Memory B cell (primary cell): ENCODE measurements around the gene BBLN.

Source experiments
- ATAC-seq: fragments of 150-1000 bp; cut with Tn5 transposase; 2 replicates; pipeline ENCODE4 v1.10.0; 2021; ENCODE audit warnings: low read depth, mild to moderate bottlenecking, moderate library complexity
- DNase-seq, 2 donors: peaks; one replicate each; pipeline ENCODE4 v3.0.0; 2022; ENCODE audit warnings: low spot score in 2 of 2
- H3K27ac Mint-ChIP-seq: one replicate; pipeline ENCODE4 v1.8.0; 2022; ENCODE audit warnings: mild to moderate bottlenecking, moderate library complexity, mixed read lengths
- H3K27me3 Mint-ChIP-seq: one replicate; pipeline ENCODE4 v1.8.0; 2022; ENCODE audit warnings: mixed read lengths
- H3K36me3 Mint-ChIP-seq: one replicate; pipeline ENCODE4 v1.8.0; 2022; ENCODE audit warnings: mild to moderate bottlenecking, mixed read lengths
- H3K4me1 Mint-ChIP-seq: one replicate; pipeline ENCODE4 v1.8.0; 2022; ENCODE audit warnings: mixed read lengths
- H3K4me3 Mint-ChIP-seq: one replicate; pipeline ENCODE4 v1.8.0; 2022; ENCODE audit warnings: mild to moderate bottlenecking, moderate library complexity, mixed read lengths
- H3K9me3 Mint-ChIP-seq: one replicate; pipeline ENCODE4 v1.8.0; 2022; ENCODE audit warnings: mixed read lengths

Gene BBLN

DNA sequence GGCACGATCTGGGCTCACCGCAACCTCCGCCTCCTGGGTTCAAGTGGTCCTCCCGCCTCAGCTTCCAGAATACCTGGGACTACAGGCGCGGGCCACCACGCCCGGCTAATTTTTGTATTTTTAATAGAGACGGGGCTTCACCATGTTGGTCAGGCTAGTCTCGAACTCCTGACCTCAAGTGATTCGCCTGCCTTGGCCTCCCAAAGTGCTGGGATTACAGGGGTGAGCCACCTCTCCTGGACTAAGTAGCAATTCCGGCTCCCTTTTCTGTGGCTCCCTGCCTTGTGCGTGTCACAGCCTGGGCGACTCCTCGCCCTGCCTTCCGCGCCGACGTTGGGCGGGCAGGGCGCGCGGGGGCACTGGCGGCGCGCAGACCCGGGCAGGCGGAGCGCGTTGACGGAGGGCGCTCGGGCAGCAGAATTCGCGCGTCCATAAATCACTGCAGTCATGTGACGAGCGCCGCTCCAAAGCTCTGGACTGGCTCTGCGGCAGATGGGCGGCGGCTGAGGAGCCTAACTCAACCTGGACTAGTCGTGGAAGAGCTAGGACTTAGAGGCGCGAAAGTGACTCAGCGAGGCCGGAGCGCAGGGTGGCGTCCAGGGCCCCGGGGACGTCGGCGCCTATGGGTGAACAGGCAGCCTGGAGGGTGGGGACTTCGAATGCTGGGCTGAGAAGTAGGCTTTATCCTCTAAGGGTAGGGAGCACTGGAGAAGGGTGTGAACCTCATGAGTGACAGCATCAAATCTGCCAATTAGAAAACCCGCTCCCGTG, 32.7 kb downstream of the BBLN start:
- ATAC-seq: peak; percentile 80
- H3K27ac Mint-ChIP-seq: peak overlapping the region; percentile 84
- no peaks in the 10 kb centered on the region for H3K27me3 Mint-ChIP-seq

DNA sequence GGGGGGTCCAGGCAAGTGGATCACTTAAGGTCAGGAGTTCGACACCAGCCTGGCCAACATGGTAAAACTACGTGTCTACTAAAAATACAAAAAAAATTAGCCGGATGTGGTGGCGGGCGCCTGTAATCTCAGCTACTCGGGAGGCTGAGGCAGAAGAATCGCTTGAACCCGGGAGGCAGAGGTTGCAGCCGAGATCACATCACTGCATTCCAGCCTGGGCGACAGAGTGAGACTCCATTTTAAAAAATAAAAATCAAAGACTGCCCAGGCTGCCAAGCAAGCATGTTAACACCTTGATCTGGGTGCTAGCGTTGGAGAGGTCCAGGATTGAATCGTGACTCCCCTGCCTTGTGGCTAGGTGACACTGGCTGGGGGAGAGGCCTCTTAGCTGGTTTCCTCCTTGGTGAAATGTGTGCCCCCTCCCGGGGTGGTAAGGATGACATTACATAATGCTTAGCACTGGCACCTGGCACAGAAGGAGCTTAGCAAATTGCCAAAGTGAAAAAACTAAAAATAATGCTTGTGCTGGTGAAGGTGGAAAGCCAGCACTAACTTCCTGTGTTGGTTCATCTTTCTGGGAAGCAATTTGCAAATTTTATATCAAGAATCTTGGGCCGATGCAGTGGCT, 33.5 kb downstream of the BBLN start:
- Mint-ChIP-seq H3K36me3 (peaks cover 6% of the 10 kb centered on the region), H3K9me3 (no peaks in the 10 kb centered on the region), H3K27ac (no peak overlapping the region), H3K4me3 (no peak overlapping the region), H3K27me3 (no peaks in the 10 kb centered on the region), H3K4me1 (peaks cover 17% of the 10 kb centered on the region)
- ATAC-seq (no peak), DNase-seq (no peak)

More for the DNA sequence above, 32.7 kb downstream of the BBLN start:
- peak overlapping the region; percentile 86 for H3K4me3 Mint-ChIP-seq
- H3K9me3 Mint-ChIP-seq: no peaks in the 10 kb centered on the region
- H3K36me3 Mint-ChIP-seq: peaks cover 6% of the 10 kb centered on the region
- DNase-seq: peak in 1 of 2 donors; percentile 69
- H3K4me1 Mint-ChIP-seq: peaks cover 17% of the 10 kb centered on the region

DNA sequence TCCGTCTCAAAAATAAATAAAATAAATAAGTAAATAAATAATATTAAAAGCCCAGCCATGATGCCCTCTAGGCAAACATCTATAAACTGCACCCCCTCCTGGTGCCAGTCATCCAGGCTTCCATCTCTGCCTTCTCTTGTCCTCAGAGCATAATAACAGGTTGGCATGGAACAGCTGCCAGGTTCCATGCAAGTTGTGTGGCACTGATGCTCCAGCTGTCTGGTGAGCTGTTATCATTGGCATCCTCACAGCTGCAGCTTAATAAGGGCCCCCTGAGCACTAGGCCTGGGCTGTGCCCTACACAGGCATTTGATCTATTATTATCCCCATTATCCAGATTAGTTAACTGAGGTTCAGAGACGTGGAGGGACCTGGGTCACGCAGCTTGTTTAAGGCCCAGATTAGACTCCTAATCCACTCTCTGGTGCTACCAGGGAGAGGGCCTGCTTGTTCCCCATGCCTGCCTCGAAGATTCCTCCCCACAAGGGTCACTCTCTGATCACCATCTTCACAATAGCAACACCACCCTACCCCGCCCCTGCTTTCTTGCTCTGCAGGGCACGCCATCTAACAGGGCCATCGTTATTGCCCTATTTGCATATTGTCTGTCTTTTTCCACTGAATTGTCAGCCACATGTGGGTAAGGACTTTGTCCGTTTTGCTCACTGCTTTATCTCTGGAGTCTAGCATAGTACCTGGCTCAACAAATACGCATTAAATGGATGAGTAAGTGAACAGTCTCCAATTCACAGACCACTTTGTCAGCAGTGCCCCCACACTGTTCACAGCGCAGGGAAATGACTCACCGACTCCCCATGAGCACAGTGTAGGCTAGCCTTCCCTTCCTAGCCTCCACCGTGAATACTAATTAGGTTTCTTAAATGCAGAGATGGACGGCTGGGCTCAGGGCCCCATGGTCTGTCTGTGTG, 41.6 kb downstream of the BBLN start:
- no peaks in the 10 kb centered on the region for H3K36me3 Mint-ChIP-seq
- H3K27ac Mint-ChIP-seq: no peak overlapping the region
- ATAC-seq (no peak), DNase-seq (no peak)
- H3K9me3 Mint-ChIP-seq: no peaks in the 10 kb centered on the region
- H3K4me3 Mint-ChIP-seq: no peak overlapping the region
- H3K4me1 Mint-ChIP-seq: peaks cover 3% of the 10 kb centered on the region
- H3K27me3 Mint-ChIP-seq: peaks cover 6% of the 10 kb centered on the region

DNA sequence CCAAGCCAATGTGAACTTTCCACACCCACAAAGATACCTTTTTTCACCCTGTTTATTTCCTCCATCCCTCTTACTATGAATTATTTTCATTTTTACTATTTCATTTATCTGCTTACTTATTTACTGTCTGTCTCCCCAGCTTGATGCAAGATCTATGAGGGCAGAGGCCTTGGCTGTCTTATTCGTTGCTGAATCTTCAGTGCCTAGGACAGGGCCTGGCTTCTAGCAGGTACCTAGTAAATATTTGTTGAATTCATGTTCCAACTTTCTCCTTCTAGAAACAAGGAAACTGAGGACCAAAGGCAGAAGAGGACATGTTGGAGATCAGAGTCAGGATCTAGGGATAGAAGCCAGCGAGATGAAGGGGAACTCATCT, 42.6 kb downstream of the BBLN start:
- Mint-ChIP-seq H3K9me3 (no peaks in the 10 kb centered on the region), H3K4me1 (peaks cover 3% of the 10 kb centered on the region), H3K4me3 (peak overlapping the region; percentile 71), H3K27ac (no peak overlapping the region), H3K27me3 (peaks cover 10% of the 10 kb centered on the region), H3K36me3 (no peaks in the 10 kb centered on the region)
- ATAC-seq (no peak), DNase-seq (no peak)

DNA sequence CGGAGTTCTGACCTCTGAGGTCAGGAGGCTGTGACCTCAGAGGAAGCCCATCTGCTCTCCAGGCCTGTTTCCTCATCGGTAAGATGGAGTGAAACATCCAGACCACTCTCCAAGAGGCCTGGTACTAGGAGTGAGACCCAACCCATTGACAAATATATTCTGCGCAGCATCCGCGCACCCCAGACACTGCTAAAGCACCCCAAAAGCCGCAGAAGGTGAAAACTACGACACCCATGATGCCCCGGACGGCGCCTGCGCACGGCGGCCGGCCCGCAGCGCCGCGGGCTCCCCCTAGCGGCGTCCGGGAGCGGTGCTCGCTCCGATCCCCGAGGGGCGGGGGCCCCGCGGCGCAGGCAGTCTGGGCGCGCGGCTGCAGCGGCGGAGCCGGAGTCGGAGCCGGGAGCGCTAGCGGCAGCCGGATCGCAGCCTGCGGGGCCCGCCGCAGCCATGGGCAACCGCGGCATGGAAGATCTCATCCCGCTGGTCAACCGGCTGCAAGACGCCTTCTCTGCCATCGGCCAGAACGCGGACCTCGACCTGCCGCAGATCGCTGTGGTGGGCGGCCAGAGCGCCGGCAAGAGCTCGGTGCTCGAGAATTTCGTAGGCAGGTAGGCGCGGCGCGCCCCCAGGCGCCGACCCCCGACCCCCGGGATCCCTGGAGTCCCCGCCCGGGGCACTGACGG, 43.1 kb downstream of the BBLN start, which contains the start of gene DNM1:
Gene DNM1, plus strand, starts transcription at position 356 of the 683 bp plus-strand sequence. Its CDS starts 92 bp downstream, at position 448.
- Mint-ChIP-seq H3K4me1 (peaks cover 3% of the 10 kb centered on the region), H3K4me3 (peak within 1 kb of the TSS; percentile 71), H3K36me3 (no peaks in the 10 kb centered on the region), H3K27me3 (peaks cover 10% of the 10 kb centered on the region), H3K27ac (no peak within 1 kb of the TSS), H3K9me3 (no peaks in the 10 kb centered on the region)
- DNase-seq (peak; percentile 76 to 78), ATAC-seq (peak; percentile 93)

DNA sequence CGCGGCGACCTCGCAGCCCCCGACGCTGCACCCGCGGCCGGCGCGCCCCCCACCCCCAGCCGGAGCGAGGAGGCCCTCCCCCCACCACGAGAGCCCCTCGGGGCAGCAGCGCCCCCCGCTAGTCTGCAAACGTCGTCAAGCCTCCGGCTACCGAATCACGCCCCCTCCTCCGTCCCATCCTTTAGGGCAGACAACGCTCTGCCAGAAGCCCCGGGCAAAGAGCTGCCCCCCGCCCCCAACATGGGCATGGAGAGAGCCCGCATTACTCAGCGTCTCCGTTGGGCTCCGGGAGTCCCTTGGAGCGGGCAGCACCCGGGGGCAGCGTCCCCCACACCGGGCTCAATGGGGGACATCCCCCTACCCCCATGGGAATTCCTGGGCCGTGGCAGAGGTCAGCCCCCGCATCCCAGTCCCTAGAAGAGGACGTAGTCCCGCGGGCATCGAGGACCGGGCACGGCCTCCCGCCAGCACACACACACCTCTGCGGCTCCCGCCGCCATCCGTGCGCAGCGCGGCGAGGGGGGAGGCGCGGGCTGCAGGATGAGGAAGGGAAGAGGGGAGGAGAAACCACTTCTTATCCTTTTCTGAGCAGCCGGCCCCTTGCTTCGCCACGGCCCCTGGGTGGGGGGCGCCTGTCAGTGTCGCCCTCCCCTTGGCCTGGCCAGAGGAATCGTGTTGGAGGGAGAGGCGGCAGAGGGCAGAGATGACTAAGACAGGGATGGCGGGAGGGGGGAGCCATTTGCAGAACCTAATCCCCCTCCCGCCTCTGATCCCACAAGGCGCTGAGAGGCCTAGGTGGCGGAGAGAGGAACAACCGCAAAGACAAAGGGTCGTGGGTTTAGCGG, 43.9 kb downstream of the BBLN start:
- H3K4me1 Mint-ChIP-seq: peaks cover 3% of the 10 kb centered on the region
- H3K27ac Mint-ChIP-seq: no peak overlapping the region
- DNase-seq (no peak), ATAC-seq (no peak)
- H3K36me3 Mint-ChIP-seq: no peaks in the 10 kb centered on the region
- peaks cover 13% of the 10 kb centered on the region for H3K27me3 Mint-ChIP-seq
- H3K4me3 Mint-ChIP-seq: peak overlapping the region; percentile 16
- H3K9me3 Mint-ChIP-seq: no peaks in the 10 kb centered on the region

DNA sequence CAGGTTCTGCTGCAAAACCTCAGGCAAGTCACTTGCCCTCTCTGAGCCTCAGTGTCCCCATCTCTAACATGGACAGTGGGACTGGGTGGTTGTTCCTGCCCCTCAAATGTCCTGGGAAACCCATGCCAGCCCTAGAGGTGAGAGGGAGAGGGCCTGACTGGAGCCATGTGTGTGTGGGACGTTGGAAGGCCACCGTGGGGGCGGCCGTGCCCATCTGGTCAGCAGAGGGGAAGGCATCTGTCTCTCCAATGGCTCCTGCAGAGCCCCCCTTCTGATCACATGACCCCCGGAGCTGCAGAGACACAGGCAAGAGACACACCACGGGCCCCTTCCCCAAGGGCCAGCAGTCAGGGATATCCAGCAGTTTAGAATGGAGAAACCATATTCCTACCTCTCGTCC, 44.8 kb downstream of the BBLN start:
- Mint-ChIP-seq H3K4me1 (peaks cover 3% of the 10 kb centered on the region), H3K27me3 (peaks cover 14% of the 10 kb centered on the region), H3K36me3 (no peaks in the 10 kb centered on the region), H3K27ac (no peak overlapping the region), H3K4me3 (no peak overlapping the region), H3K9me3 (no peaks in the 10 kb centered on the region)
- ATAC-seq (no peak), DNase-seq (no peak)

DNA sequence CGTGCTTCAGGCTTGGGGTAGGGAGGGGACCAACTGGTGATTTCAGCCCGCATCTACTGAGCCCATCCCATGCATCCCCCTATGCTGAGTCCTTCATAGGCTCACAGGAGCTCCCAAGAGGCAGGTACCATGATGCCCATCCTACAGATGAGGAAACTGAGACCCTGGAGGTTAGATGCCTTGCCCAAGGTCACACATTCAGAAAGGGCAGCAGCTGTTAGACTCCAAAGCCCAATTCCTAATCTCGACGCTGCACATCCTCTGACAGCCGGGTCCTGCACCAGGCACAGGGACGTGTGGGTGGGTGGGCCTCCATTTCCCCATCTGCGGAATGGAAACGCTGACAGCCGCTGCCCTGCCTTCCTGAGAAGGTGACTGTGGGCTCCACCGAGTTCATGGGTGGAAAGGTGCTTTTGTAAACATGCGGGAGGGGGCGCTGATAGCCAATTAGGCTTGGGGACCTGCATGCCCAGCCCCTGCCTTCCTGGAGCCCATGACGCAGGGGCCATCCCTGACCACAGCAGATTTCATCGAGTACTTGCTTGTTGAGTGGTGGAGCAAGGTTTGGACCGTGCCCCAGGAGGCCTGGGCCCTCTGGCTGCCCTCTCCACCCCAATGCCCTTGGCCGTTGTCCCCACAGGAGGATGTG, 45.4 kb downstream of the BBLN start:
- ATAC-seq (no peak), DNase-seq (no peak)
- H3K27ac Mint-ChIP-seq: no peak overlapping the region
- peaks cover 15% of the 10 kb centered on the region for H3K27me3 Mint-ChIP-seq
- peaks cover 3% of the 10 kb centered on the region for H3K4me1 Mint-ChIP-seq
- H3K9me3 Mint-ChIP-seq: no peaks in the 10 kb centered on the region
- H3K4me3 Mint-ChIP-seq: no peak overlapping the region
- no peaks in the 10 kb centered on the region for H3K36me3 Mint-ChIP-seq

DNA sequence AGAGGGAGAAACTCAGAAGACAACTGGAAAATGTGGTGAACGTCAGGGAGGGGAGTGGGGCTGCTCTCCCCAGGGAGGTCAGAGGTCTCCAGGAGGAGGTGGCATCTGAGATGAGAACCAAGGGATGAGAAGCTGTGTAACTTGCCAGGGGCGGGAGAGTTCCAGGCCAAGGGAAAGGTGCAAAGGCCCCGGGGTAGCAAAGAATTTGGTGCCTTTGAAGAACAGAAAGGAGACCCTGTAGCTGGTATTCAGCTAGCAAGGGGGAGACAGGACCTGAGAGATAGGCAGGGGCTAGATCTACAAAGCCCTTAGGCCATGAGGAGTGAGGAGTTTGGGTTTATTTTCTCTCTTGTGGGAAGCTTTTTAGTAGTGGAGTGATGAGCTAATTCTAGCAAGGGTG, 46.4 kb downstream of the BBLN start:
- no peaks in the 10 kb centered on the region for H3K9me3 Mint-ChIP-seq
- peaks cover 15% of the 10 kb centered on the region for H3K27me3 Mint-ChIP-seq
- DNase-seq (no peak), ATAC-seq (no peak)
- peaks cover 3% of the 10 kb centered on the region for H3K4me1 Mint-ChIP-seq
- no peak overlapping the region for H3K4me3 Mint-ChIP-seq
- H3K27ac Mint-ChIP-seq: no peak overlapping the region
- H3K36me3 Mint-ChIP-seq: no peaks in the 10 kb centered on the region

DNA sequence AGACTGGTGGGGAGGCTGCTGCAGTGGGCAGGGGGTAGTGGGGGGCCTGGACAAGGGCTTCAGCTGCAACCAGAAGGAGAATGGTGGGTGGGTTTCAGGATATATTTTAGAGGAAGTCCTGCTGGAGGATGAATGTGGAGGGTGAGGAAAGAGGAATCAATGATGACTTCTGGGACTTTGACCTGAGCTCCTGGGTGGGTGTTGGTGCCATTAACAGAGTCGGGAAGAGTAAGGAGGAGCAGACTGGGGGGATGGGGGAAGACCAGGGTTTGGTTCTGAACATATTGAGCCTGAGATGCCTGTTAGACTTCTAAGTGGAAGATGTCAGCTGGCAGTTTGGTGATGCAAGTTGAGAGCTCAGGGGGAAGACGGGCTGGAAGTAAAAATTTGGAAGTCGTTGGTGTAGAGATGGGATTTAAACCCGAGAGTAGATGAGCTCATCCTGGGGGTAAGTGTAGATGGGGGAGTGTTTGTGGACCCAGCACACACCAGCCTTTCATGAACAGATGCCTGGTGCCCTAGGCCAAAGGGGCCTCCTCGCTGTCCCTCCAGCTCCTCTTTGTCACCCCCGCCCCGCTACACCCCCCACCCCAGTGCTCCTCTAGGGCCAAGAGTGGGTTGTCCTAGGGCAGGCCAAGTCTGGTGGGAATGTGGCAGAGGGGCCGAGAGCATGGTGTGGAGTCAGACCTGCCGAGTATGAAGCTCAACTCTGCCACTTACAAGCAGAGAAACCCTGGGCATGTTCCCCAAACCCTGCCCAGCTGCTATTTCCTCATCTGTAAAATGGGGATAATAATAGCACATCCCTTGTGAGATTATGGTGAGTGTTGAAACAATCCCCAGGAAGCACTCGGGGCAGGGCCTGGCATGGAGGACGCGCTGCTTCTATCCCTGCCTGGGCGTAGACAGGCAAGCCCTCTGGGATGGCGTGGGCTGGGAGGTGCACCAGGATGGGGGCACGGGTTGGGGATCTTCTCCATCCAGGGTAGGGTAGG, 47.1 kb downstream of the BBLN start:
- Mint-ChIP-seq H3K4me1 (peaks cover 3% of the 10 kb centered on the region), H3K27ac (no peak overlapping the region), H3K9me3 (no peaks in the 10 kb centered on the region), H3K36me3 (no peaks in the 10 kb centered on the region), H3K27me3 (peaks cover 16% of the 10 kb centered on the region), H3K4me3 (no peak overlapping the region)
- ATAC-seq (no peak), DNase-seq (no peak)

DNA sequence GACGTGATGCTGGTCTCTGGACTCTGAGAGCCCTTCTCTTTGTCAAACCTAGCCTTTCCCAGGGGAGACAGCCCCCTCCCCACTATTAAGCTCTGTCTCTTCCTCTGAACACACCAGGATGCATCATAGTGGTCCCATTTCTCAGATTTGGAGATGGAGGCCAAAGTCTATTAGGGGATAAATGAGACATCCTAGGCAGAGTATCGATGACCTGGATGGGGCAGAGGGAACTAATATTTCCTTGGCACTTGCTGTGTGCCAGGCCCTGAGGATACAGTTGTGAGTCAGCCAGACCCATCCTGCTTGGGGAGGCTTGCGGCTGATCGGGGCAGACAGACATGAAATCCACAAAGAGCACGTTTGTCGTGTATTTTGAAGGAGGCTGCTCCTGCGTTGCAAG, 48.3 kb downstream of the BBLN start:
- no peak for DNase-seq
- H3K36me3 Mint-ChIP-seq: no peaks in the 10 kb centered on the region
- H3K4me3 Mint-ChIP-seq: no peak overlapping the region
- H3K4me1 Mint-ChIP-seq: peaks cover 3% of the 10 kb centered on the region
- no peak overlapping the region for H3K27ac Mint-ChIP-seq
- no peak for ATAC-seq
- H3K9me3 Mint-ChIP-seq: no peaks in the 10 kb centered on the region
- H3K27me3 Mint-ChIP-seq: peaks cover 20% of the 10 kb centered on the region
